ELR (cell line): Measurements from ENCODE around the gene NELFE.
"Not testable (repeated sequence)": the region's sequence is repeated elsewhere in the genome, so short reads cannot be mapped to it uniquely, and the experiment has no call there.

ENCODE experiments used
- DNase-seq: peaks from one replicate; pipeline ENCODE4 v3.0.0-alpha.2; 2015; ENCODE audit warnings: low read depth

NELFE gene

GRCh38 chr6:31958741-31959739 is at the start of gene NELFE, which contains the start of gene SKIC2:
Gene NELFE, minus strand, starts transcription at chr6:31958971. Its CDS starts 525 bp downstream, at chr6:31958446.
Gene SKIC2, plus strand, starts transcription at chr6:31959175. Its CDS starts 18 bp downstream, at chr6:31959193.
- peak; percentile 99 for DNase-seq

- not testable (repeated sequence) for DNase-seq
Observed at GRCh38 chr6:32008037-32008436, 49.3 kb upstream of the NELFE start.

GRCh38 chr6:32007086-32007485 is 48.3 kb upstream of the NELFE start:
- not testable (repeated sequence) for DNase-seq

- not testable (repeated sequence) for DNase-seq
Observed at GRCh38 chr6:32005991-32006529, 47.3 kb upstream of the NELFE start.

- DNase-seq, result not testable (repeated sequence)
Observed at GRCh38 chr6:32005538-32005880, 46.7 kb upstream of the NELFE start.

GRCh38 chr6:32004864-32005537 is 46.2 kb upstream of the NELFE start:
- not testable (repeated sequence) for DNase-seq

GRCh38 chr6:32004393-32004792 is 45.6 kb upstream of the NELFE start:
- DNase-seq, result not testable (repeated sequence)

GRCh38 chr6:32003301-32003700 is 44.5 kb upstream of the NELFE start:
- DNase-seq, result not testable (repeated sequence)

GRCh38 chr6:32002546-32003268 is 43.9 kb upstream of the NELFE start:
- not testable (repeated sequence) for DNase-seq

- DNase-seq, result not testable (repeated sequence)
Observed at GRCh38 chr6:31996385-31996784, 37.6 kb upstream of the NELFE start.

GRCh38 chr6:31994421-31994820 is 35.6 kb upstream of the NELFE start:
- DNase-seq, result not testable (repeated sequence)

GRCh38 chr6:31989363-31989762 is 30.6 kb upstream of the NELFE start:
- DNase-seq, result not testable (repeated sequence)

GRCh38 chr6:31981744-31982143 is 23.0 kb upstream of the NELFE start, which contains the start of gene C4A:
Gene C4A, plus strand, starts transcription at chr6:31982057. Its CDS starts 51 bp downstream, at chr6:31982108.
- not testable (repeated sequence) for DNase-seq

GRCh38 chr6:31980998-31981397 is 22.2 kb upstream of the NELFE start:
- DNase-seq, result not testable (repeated sequence)

GRCh38 chr6:31980195-31980876 is 21.6 kb upstream of the NELFE start:
- not testable (repeated sequence) for DNase-seq

- no peak for DNase-seq
Observed at GRCh38 chr6:31979238-31979898, 20.6 kb upstream of the NELFE start.

- DNase-seq, result no peak
Observed at GRCh38 chr6:31978831-31979230, 20.1 kb upstream of the NELFE start.

- no peak for DNase-seq
Observed at GRCh38 chr6:31977816-31978431, 19.2 kb upstream of the NELFE start.

- not testable (repeated sequence) for DNase-seq
Observed at GRCh38 chr6:31976065-31976464, 17.3 kb upstream of the NELFE start.
